Transverse colon (tissue), 4 donors: ENCODE data around the gene ELF2.

Experiments used
- CTCF ChIP-seq, 5 experiments: fragments of 200-600 bp in 3 of 5; fragments of 450-650 bp in 2 of 5; sonication (generic) in 3 of 5; IDR thresholded peaks; 1 replicate in 2 of 5; 2 replicates in 3 of 5; pipeline ENCODE4 v1.5.1; 2016 to 2017; ENCODE audit warnings: antibody characterized with exemption in 5 of 5, inconsistent platforms in 3 of 5, mild to moderate bottlenecking in 2 of 5, moderate library complexity in 1 of 5
- EP300 ChIP-seq: sonication (generic); formaldehyde crosslinking; IDR thresholded peaks from one replicate; pipeline ENCODE4 v1.6.1; 2017; ENCODE audit warnings: antibody characterized with exemption, low read depth
- POLR2A ChIP-seq: fragments of 450-650 bp; IDR thresholded peaks from one replicate; pipeline ENCODE4 v1.6.1; 2016; ENCODE audit warnings: antibody characterized with exemption, mild to moderate bottlenecking, moderate library complexity
- POLR2AphosphoS5 ChIP-seq, 3 donors: sonication (generic); formaldehyde crosslinking; IDR thresholded peaks; one replicate each; pipeline ENCODE4 v1.6.1; 2016; ENCODE audit warnings: antibody characterized with exemption in 3 of 3

GRCh38 chr4:139212900-139213299, 35.9 kb upstream of the ELF2 start:
- TF ChIP-seq CTCF (IDR thresholded peaks at IDR 0.05) (no peak), POLR2AphosphoS5 (IDR thresholded peaks at IDR 0.05) (no peak), EP300 (no peak), POLR2A (no peak)
